ENCODE results near the gene LRPAP1. TPM values are rescaled to one million over a fixed set of nuclear protein-coding genes. Genes with fewer than 3 reads are reported as not detected.
"Not testable (repeated sequence)": the region's sequence is repeated elsewhere in the genome, so short reads cannot be mapped to it uniquely, and the experiment has no call there.

Gene LRPAP1
- total RNA-seq, 1 experiment from 2014 or later, result 110 TPM

GRCh38 chr4:3551366-3551765, 19.1 kb upstream of the LRPAP1 start:
- DNase-seq (ENCODE audit: low read depth, low spot score); H3K27me3 ChIP-seq (ENCODE audit: control insufficient read depth, insufficient read depth, low read length); H3K27ac ChIP-seq (ENCODE audit: low read length); H3K9me3 ChIP-seq (ENCODE audit: control insufficient read depth, insufficient read depth, low read depth, low read length); H3K36me3 ChIP-seq (ENCODE audit: control insufficient read depth, insufficient read depth, low read length); in situ Hi-C loops (cut with HindIII; ENCODE audit: low pct_unique_long_range_greater_than_20kb, low sequenced_read_pairs); H3K4me1 ChIP-seq (ENCODE audit: control insufficient read depth, insufficient read depth, low read length); intact Hi-C loops (cut with micrococcal nuclease; ENCODE audit: unreplicated experiment); H3K4me3 ChIP-seq (ENCODE audit: low read depth in 2 of 2, low read length in 2 of 2); CTCF ChIA-PET; POLR2A ChIA-PET; BruUV-seq (replicated peaks); ATAC-seq: not testable (repeated sequence)

- DNase-seq (ENCODE audit: low read depth, low spot score); intact Hi-C loops (cut with micrococcal nuclease; ENCODE audit: unreplicated experiment); H3K4me1 ChIP-seq (ENCODE audit: control insufficient read depth, insufficient read depth, low read length); H3K36me3 ChIP-seq (ENCODE audit: control insufficient read depth, insufficient read depth, low read length); H3K27ac ChIP-seq (ENCODE audit: low read length); BruUV-seq (replicated peaks); H3K9me3 ChIP-seq (ENCODE audit: control insufficient read depth, insufficient read depth, low read depth, low read length); H3K4me3 ChIP-seq (ENCODE audit: low read depth in 2 of 2, low read length in 2 of 2); H3K27me3 ChIP-seq (ENCODE audit: control insufficient read depth, insufficient read depth, low read length); ATAC-seq; POLR2A ChIA-PET; in situ Hi-C loops (cut with HindIII; ENCODE audit: low pct_unique_long_range_greater_than_20kb, low sequenced_read_pairs): not testable (repeated sequence)
- CTCF ChIA-PET, result interaction anchor here (0.7 kb wide), 1 partner anchor 325 kb away, joined by 3 read pairs; no protein-coding TSS in a partner anchor
Observed at GRCh38 chr4:3550792-3551325, 18.6 kb upstream of the LRPAP1 start.

GRCh38 chr4:3550041-3550440, 17.8 kb upstream of the LRPAP1 start:
- POLR2A ChIA-PET; H3K9me3 ChIP-seq (ENCODE audit: control insufficient read depth, insufficient read depth, low read depth, low read length); in situ Hi-C loops (cut with HindIII; ENCODE audit: low pct_unique_long_range_greater_than_20kb, low sequenced_read_pairs); H3K27me3 ChIP-seq (ENCODE audit: control insufficient read depth, insufficient read depth, low read length); H3K27ac ChIP-seq (ENCODE audit: low read length); H3K4me3 ChIP-seq (ENCODE audit: low read depth in 2 of 2, low read length in 2 of 2); BruUV-seq (replicated peaks); intact Hi-C loops (cut with micrococcal nuclease; ENCODE audit: unreplicated experiment); ATAC-seq; DNase-seq (ENCODE audit: low read depth, low spot score); CTCF ChIA-PET; H3K4me1 ChIP-seq (ENCODE audit: control insufficient read depth, insufficient read depth, low read length); H3K36me3 ChIP-seq (ENCODE audit: control insufficient read depth, insufficient read depth, low read length): not testable (repeated sequence)

GRCh38 chr4:3549694-3550001, 17.4 kb upstream of the LRPAP1 start:
- CTCF ChIA-PET; intact Hi-C loops (cut with micrococcal nuclease; ENCODE audit: unreplicated experiment); H3K27me3 ChIP-seq (ENCODE audit: control insufficient read depth, insufficient read depth, low read length); H3K36me3 ChIP-seq (ENCODE audit: control insufficient read depth, insufficient read depth, low read length); POLR2A ChIA-PET; H3K9me3 ChIP-seq (ENCODE audit: control insufficient read depth, insufficient read depth, low read depth, low read length); BruUV-seq (replicated peaks); in situ Hi-C loops (cut with HindIII; ENCODE audit: low pct_unique_long_range_greater_than_20kb, low sequenced_read_pairs); H3K27ac ChIP-seq (ENCODE audit: low read length); DNase-seq (ENCODE audit: low read depth, low spot score); H3K4me1 ChIP-seq (ENCODE audit: control insufficient read depth, insufficient read depth, low read length); H3K4me3 ChIP-seq (ENCODE audit: low read depth in 2 of 2, low read length in 2 of 2); ATAC-seq: not testable (repeated sequence)

GRCh38 chr4:3548991-3549693, 16.9 kb upstream of the LRPAP1 start:
- POLR2A ChIA-PET; H3K27me3 ChIP-seq (ENCODE audit: control insufficient read depth, insufficient read depth, low read length); H3K4me3 ChIP-seq (ENCODE audit: low read depth in 2 of 2, low read length in 2 of 2); CTCF ChIA-PET; H3K9me3 ChIP-seq (ENCODE audit: control insufficient read depth, insufficient read depth, low read depth, low read length); intact Hi-C loops (cut with micrococcal nuclease; ENCODE audit: unreplicated experiment); H3K36me3 ChIP-seq (ENCODE audit: control insufficient read depth, insufficient read depth, low read length); DNase-seq (ENCODE audit: low read depth, low spot score); in situ Hi-C loops (cut with HindIII; ENCODE audit: low pct_unique_long_range_greater_than_20kb, low sequenced_read_pairs); ATAC-seq; H3K27ac ChIP-seq (ENCODE audit: low read length); H3K4me1 ChIP-seq (ENCODE audit: control insufficient read depth, insufficient read depth, low read length); BruUV-seq (replicated peaks): not testable (repeated sequence)

GRCh38 chr4:3546721-3547120, 14.5 kb upstream of the LRPAP1 start:
- ATAC-seq; DNase-seq (ENCODE audit: low read depth, low spot score); intact Hi-C loops (cut with micrococcal nuclease; ENCODE audit: unreplicated experiment); H3K36me3 ChIP-seq (ENCODE audit: control insufficient read depth, insufficient read depth, low read length); CTCF ChIA-PET; H3K27ac ChIP-seq (ENCODE audit: low read length); H3K4me1 ChIP-seq (ENCODE audit: control insufficient read depth, insufficient read depth, low read length); H3K27me3 ChIP-seq (ENCODE audit: control insufficient read depth, insufficient read depth, low read length); POLR2A ChIA-PET; H3K9me3 ChIP-seq (ENCODE audit: control insufficient read depth, insufficient read depth, low read depth, low read length); in situ Hi-C loops (cut with HindIII; ENCODE audit: low pct_unique_long_range_greater_than_20kb, low sequenced_read_pairs); H3K4me3 ChIP-seq (ENCODE audit: low read depth in 2 of 2, low read length in 2 of 2); BruUV-seq (replicated peaks): not testable (repeated sequence)

- H3K4me3 ChIP-seq (ENCODE audit: low read depth in 2 of 2, low read length in 2 of 2); intact Hi-C loops (cut with micrococcal nuclease; ENCODE audit: unreplicated experiment); H3K9me3 ChIP-seq (ENCODE audit: control insufficient read depth, insufficient read depth, low read depth, low read length); H3K4me1 ChIP-seq (ENCODE audit: control insufficient read depth, insufficient read depth, low read length); H3K36me3 ChIP-seq (ENCODE audit: control insufficient read depth, insufficient read depth, low read length); in situ Hi-C loops (cut with HindIII; ENCODE audit: low pct_unique_long_range_greater_than_20kb, low sequenced_read_pairs); CTCF ChIA-PET; H3K27me3 ChIP-seq (ENCODE audit: control insufficient read depth, insufficient read depth, low read length); BruUV-seq (replicated peaks); ATAC-seq; H3K27ac ChIP-seq (ENCODE audit: low read length); DNase-seq (ENCODE audit: low read depth, low spot score); POLR2A ChIA-PET: not testable (repeated sequence)
Observed at GRCh38 chr4:3545351-3545750, 13.1 kb upstream of the LRPAP1 start.

Data from Panc1 (cell line).